T-cell (primary cell): ENCODE measurements around the gene CERS6. TPM values are rescaled to one million over a fixed set of nuclear protein-coding genes. Genes with fewer than 3 reads are reported as not detected.

Source experiments
- ATAC-seq, 4 experiments: fragments of 200-7000 bp in 3 of 4; fragments of 150-1000 bp in 1 of 4; cut with Tn5 transposase; replicated peaks in 1 of 4; 1 replicate in 3 of 4; 2 replicates in 1 of 4; pipeline ENCODE4 v1.10.0; 2021; ENCODE audit warnings: moderate library complexity in 3 of 4, mild to moderate bottlenecking in 2 of 4, moderate number of reproducible peaks in 1 of 4
- CTCF ChIA-PET, 2 donors: fragments of 300-600 bp; sonication (Branson Sonifier 250); formaldehyde crosslinking; loops; one replicate each; lab custom pipeline; 2022; ENCODE audit warnings: antibody characterized with exemption in 2 of 2; lab: Charles Lee
- POLR2A ChIA-PET, 2 donors: fragments of 300-600 bp; sonication (Branson Sonifier 250); formaldehyde crosslinking; loops; one replicate each; lab custom pipeline; 2022; ENCODE audit warnings: antibody characterized with exemption in 2 of 2; lab: Charles Lee
- DNase-seq, 35 experiments: peaks; one replicate each; pipeline versions ENCODE4 v3.0.0 to v3.0.0-alpha.2; 2013 to 2023
- H3K27ac ChIP-seq: one replicate; pipeline ENCODE4 v1.5.1; 2013; ENCODE audit warnings: low read length
- H3K27me3 ChIP-seq, 2 experiments: replicated peaks in 1 of 2; 1 replicate in 1 of 2; 2 replicates in 1 of 2; pipeline versions ENCODE4 v1.6.1 to v1.7.0; 2013; ENCODE audit warnings: low read length in 1 of 2, mixed read lengths in 1 of 2; ENCODE audit not compliant: control insufficient read depth in 2 of 2, insufficient read depth in 2 of 2; ENCODE audit errors: extremely low read depth in 1 of 2
- H3K36me3 ChIP-seq, 2 donors: 1 replicate in 1 of 2; 2 replicates in 1 of 2; pipeline versions ENCODE4 v1.6.1 to v1.7.0; 2013; ENCODE audit warnings: low read length in 1 of 2; ENCODE audit not compliant: control insufficient read depth in 2 of 2, insufficient read depth in 1 of 2; ENCODE audit errors: extremely low read depth in 1 of 2
- H3K4me1 ChIP-seq, 2 experiments: 1 replicate in 1 of 2; 2 replicates in 1 of 2; pipeline versions ENCODE4 v1.6.1 to v1.7.0; 2013; ENCODE audit warnings: low read length in 2 of 2, mixed read lengths in 1 of 2; ENCODE audit not compliant: insufficient read depth in 2 of 2, control insufficient read depth in 1 of 2; ENCODE audit errors: extremely low read depth in 1 of 2
- H3K4me3 ChIP-seq, 2 donors: 1 replicate in 1 of 2; 2 replicates in 1 of 2; pipeline versions ENCODE4 v1.5.1 to v1.7.0; 2013; ENCODE audit warnings: mild to moderate bottlenecking in 2 of 2, low read length in 1 of 2, moderate library complexity in 1 of 2; ENCODE audit not compliant: control insufficient read depth in 1 of 2; ENCODE audit errors: extremely low read depth in 1 of 2
- H3K9me3 ChIP-seq: 2 replicates; pipeline ENCODE4 v1.7.0; 2013
- H3K27ac Mint-ChIP-seq, 2 donors: one replicate each; pipeline ENCODE4 v1.8.0; 2020 to 2021; ENCODE audit warnings: mild to moderate bottlenecking in 2 of 2, mixed read lengths in 2 of 2
- H3K27me3 Mint-ChIP-seq, 2 donors: one replicate each; pipeline ENCODE4 v1.8.0; 2021 to 2022; ENCODE audit warnings: mixed read lengths in 2 of 2
- H3K36me3 Mint-ChIP-seq: one replicate; pipeline ENCODE4 v1.8.0; 2021; ENCODE audit warnings: mixed read lengths
- H3K4me1 Mint-ChIP-seq, 3 donors: one replicate each; pipeline ENCODE4 v1.8.0; 2020 to 2022; ENCODE audit warnings: mixed read lengths in 3 of 3, mild to moderate bottlenecking in 1 of 3
- H3K4me3 Mint-ChIP-seq, 3 donors: one replicate each; pipeline ENCODE4 v1.8.0; 2020 to 2022; ENCODE audit warnings: mild to moderate bottlenecking in 3 of 3, mixed read lengths in 3 of 3, moderate library complexity in 3 of 3
- H3K9me3 Mint-ChIP-seq, 3 donors: one replicate each; pipeline ENCODE4 v1.8.0; 2020 to 2022; ENCODE audit warnings: mixed read lengths in 3 of 3
- WGBS: methylation state at CpG from one replicate; pipeline ENCODE4 v1.1.5; 2013; ENCODE audit warnings: missing lambda C conversion rate; ENCODE audit not compliant: insufficient coverage; 5-methylcytosine and 5-hydroxymethylcytosine counted together
- total RNA-seq, 35 experiments: library from RNA in 6 of 35; stranded (reverse) in 6 of 35; fragments of 120-200 nt in 1 of 35; gene quantifications; one replicate each; pipeline versions ENCODE4 v1.2.1 to v1.2.4 and lab custom pipeline; 2013 to 2026

CERS6 gene
- total RNA-seq, 5 donors from 2014 or later (not counting 1 experiment from before 2014, with no cell fraction given), result 11.1 to 20.3 (median 13.6) TPM

DNA sequence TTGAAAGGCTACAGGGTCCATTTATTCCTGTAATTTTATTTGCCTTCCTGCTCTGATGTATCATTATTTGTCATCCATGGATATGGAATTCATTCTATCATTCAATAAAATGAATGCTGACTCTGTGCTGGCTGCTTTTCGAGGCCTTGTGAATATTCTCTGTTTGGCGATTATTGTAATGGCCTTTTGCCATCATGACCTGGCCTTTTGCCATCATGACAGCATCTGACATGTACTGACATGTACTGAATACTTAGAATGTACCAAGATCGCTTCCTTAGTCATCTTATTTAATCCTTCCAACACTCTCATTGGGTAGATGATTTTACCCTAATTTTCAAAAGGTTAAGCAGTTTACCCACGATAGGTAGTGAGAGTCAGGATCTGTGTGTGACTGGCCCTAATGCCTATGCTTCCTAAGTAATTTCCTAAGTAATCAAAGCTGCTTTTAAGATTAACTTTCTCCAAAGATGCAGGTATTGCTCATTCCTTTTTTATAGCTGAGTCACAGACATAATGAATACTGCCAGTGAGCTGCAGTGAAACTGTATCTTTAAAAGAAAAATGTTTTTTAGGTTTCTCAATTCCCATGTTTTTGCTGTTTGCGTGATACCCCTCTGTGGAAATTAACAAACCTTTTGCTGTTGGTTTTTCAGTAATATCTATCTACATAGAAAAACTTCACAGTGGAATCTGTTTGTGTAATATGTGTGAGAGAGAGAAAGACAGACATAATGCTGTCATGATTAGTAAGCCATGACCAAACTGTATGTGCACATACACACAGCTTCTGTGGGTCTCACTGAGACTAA, 127.8 kb downstream of the CERS6 start:
- H3K4me3 Mint-ChIP-seq, result peak overlapping the region in 1 of 3 donors; percentile 47
- POLR2A ChIA-PET, result interaction anchor here (0.5 to 0.7 kb wide), 2 partner anchors 79 to 306 kb away, joined by 6 to 10 read pairs; no protein-coding TSS in a partner anchor
- CTCF ChIA-PET, result interaction anchor here in 1 of 2 donors (0.6 kb wide), 1 partner anchor 43 kb away, joined by 3 read pairs; no protein-coding TSS in a partner anchor
- H3K9me3 Mint-ChIP-seq, result no peaks in the 10 kb centered on the region
- Histone ChIP-seq H3K27ac (no peak overlapping the region), H3K27me3 (no peaks in the 10 kb centered on the region), H3K4me1 (peaks cover 13 to 32% of the 10 kb centered on the region in 2 experiments), H3K36me3 (peaks cover 0 to 4% of the 10 kb centered on the region in 2 donors), H3K9me3 (no peaks in the 10 kb centered on the region), H3K4me3 (no peak overlapping the region)
- peaks cover 5% of the 10 kb centered on the region for H3K36me3 Mint-ChIP-seq
- no peaks in the 10 kb centered on the region for H3K27me3 Mint-ChIP-seq
- H3K4me1 Mint-ChIP-seq, result peaks cover 59 to 74% (median 59%) of the 10 kb centered on the region in 3 donors
- H3K27ac Mint-ChIP-seq, result peak overlapping the region in 1 of 2 donors; percentile 75
- no peak for ATAC-seq
- WGBS, result 100% methylated on average over 2 of the region's 5 CpGs
- DNase-seq, result no peak

GRCh38 chr2:168584911-168585310, 128.8 kb downstream of the CERS6 start:
- H3K27ac Mint-ChIP-seq, result no peak overlapping the region
- no peaks in the 10 kb centered on the region for H3K9me3 Mint-ChIP-seq
- Histone ChIP-seq H3K27me3 (no peaks in the 10 kb centered on the region), H3K4me1 (peaks cover 13 to 32% of the 10 kb centered on the region in 2 experiments), H3K36me3 (peaks cover 0 to 4% of the 10 kb centered on the region in 2 donors), H3K4me3 (no peak overlapping the region), H3K9me3 (no peaks in the 10 kb centered on the region), H3K27ac (no peak overlapping the region)
- peaks cover 5% of the 10 kb centered on the region for H3K36me3 Mint-ChIP-seq
- peaks cover 56 to 78% (median 60%) of the 10 kb centered on the region in 3 donors for H3K4me1 Mint-ChIP-seq
- H3K4me3 Mint-ChIP-seq, result no peak overlapping the region
- ATAC-seq (no peak), DNase-seq (no peak)
- ChIA-PET CTCF (no interaction called here), POLR2A (no interaction called here)
- no peaks in the 10 kb centered on the region for H3K27me3 Mint-ChIP-seq

GRCh38 chr2:168585700-168586099, 129.6 kb downstream of the CERS6 start:
- Histone ChIP-seq H3K4me3 (no peak overlapping the region), H3K36me3 (peaks cover 0 to 4% of the 10 kb centered on the region in 2 donors), H3K9me3 (no peaks in the 10 kb centered on the region), H3K4me1 (peaks cover 13 to 29% of the 10 kb centered on the region in 2 experiments), H3K27ac (no peak overlapping the region), H3K27me3 (no peaks in the 10 kb centered on the region)
- CTCF ChIA-PET, result interaction anchor here in 1 of 2 donors (0.7 kb wide), 1 partner anchor 23 kb away, joined by 5 read pairs; no protein-coding TSS in a partner anchor
- no peak overlapping the region for H3K27ac Mint-ChIP-seq
- H3K9me3 Mint-ChIP-seq, result no peaks in the 10 kb centered on the region
- H3K4me1 Mint-ChIP-seq, result peaks cover 49 to 70% (median 53%) of the 10 kb centered on the region in 3 donors
- POLR2A ChIA-PET, result interaction anchor here in 1 of 2 donors (0.6 kb wide), 1 partner anchor 216 kb away, joined by 3 read pairs; no protein-coding TSS in a partner anchor
- ATAC-seq (no peak), DNase-seq (no peak)
- H3K36me3 Mint-ChIP-seq, result peaks cover 5% of the 10 kb centered on the region
- no peak overlapping the region for H3K4me3 Mint-ChIP-seq
- 93% methylated on average over 2 of the region's 4 CpGs for WGBS
- no peaks in the 10 kb centered on the region for H3K27me3 Mint-ChIP-seq

DNA sequence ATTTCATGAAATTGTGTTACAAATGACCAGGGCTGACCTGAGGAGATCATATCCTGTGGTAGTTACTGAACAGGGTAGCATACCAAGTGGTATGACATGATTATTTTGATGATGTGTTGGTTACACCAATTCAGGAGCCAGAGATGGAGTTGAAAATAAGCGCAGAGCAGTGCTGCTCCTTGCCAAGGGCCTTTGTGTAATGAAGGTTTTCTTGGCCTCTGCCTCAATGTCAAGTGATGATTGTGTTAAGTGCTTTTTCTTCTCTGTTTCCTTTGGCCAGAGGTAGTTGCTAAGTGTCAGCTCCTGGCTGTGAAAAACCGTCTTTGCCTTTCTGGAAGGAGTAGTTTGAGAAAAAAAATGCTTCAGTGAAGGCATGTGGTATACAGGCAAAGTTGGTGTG, 131.2 kb downstream of the CERS6 start:
- Histone ChIP-seq H3K27me3 (no peaks in the 10 kb centered on the region), H3K9me3 (no peaks in the 10 kb centered on the region), H3K4me3 (no peak overlapping the region), H3K36me3 (peaks cover 0 to 4% of the 10 kb centered on the region in 2 donors), H3K4me1 (peaks cover 3 to 19% of the 10 kb centered on the region in 2 experiments), H3K27ac (no peak overlapping the region)
- H3K27ac Mint-ChIP-seq, result no peak overlapping the region
- WGBS, result 100% methylated on average over 1 of the region's 2 CpGs
- DNase-seq (no peak), ATAC-seq (no peak)
- no peaks in the 10 kb centered on the region for H3K9me3 Mint-ChIP-seq
- ChIA-PET CTCF (no interaction called here), POLR2A (no interaction called here)
- H3K27me3 Mint-ChIP-seq, result no peaks in the 10 kb centered on the region
- H3K4me1 Mint-ChIP-seq, result peaks cover 40 to 64% (median 42%) of the 10 kb centered on the region in 3 donors
- peaks cover 5% of the 10 kb centered on the region for H3K36me3 Mint-ChIP-seq
- H3K4me3 Mint-ChIP-seq, result no peak overlapping the region

DNA sequence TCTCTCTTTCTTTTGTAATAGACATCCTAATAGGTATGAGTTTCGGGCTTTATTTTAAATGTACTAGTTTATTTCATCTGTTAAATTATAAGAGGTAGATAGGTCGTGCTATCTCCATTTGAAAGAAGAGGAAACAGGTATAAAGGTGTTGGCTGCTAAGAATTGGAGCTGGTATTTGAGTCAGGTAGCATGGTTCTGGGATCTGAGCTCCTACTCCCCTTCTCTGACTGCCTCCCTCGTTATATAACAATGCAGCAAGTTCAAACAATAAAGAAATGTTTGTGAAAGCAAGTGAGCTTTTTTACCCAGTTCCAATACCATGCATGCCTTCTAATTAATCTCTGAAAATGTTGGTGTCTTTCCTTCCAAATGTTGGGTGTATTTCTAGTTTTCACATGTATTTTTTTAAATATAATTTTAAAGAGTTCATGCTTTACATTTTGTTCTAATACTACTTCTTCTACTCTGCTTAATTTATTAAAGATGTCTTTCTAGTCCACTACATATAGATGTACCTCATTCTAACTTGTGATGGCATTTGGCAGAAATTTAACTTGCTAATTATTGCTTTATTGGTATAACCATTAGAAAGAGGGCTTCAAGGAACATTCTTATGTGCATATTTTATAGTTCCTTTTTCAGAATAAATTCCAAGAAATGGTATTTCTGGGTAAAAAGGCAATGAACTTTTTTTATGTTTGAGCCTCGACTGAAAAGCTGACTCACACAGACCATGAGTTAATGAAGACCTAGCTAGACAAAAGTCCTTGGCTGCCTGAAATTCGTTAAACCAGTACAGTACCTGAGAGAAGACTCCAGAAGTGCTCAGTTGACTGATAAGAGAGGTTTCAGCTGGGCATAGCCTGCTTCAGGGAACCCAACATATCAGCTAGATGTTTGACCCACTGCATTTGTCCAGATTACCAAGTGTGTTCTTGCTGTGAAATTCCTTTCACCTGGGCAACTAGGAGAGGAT, 133.5 kb downstream of the CERS6 start:
- ChIA-PET POLR2A (interaction anchor here in 1 of 2 donors (0.6 kb wide), 1 partner anchor 1161 kb away, joined by 3 read pairs; no protein-coding TSS in a partner anchor), CTCF (no interaction called here)
- Mint-ChIP-seq H3K4me1 (peaks cover 25 to 49% (median 37%) of the 10 kb centered on the region in 3 donors), H3K27ac (no peak overlapping the region), H3K9me3 (no peaks in the 10 kb centered on the region), H3K36me3 (peaks cover 5% of the 10 kb centered on the region), H3K27me3 (no peaks in the 10 kb centered on the region), H3K4me3 (no peak overlapping the region)
- DNase-seq, result no peak
- no peak for ATAC-seq
- H3K9me3 ChIP-seq, result no peaks in the 10 kb centered on the region
- peaks cover 0 to 4% of the 10 kb centered on the region in 2 donors for H3K36me3 ChIP-seq
- H3K27ac ChIP-seq, result no peak overlapping the region
- no peaks in the 10 kb centered on the region for H3K27me3 ChIP-seq
- 45% methylated on average over 2 of the region's 5 CpGs for WGBS
- peaks cover 4% of the 10 kb centered on the region in 2 experiments for H3K4me1 ChIP-seq
- H3K4me3 ChIP-seq, result no peak overlapping the region
